ENCODE results near the gene CD2. TPM values are rescaled to one million over a fixed set of nuclear protein-coding genes. Genes with fewer than 3 reads are reported as not detected.

CD2 gene
- total and polyA plus RNA-seq, 2 of the 8 experiments (the other 6 are each of a cell fraction or from before 2014, with no cell fraction given) = not detected

- WGBS, 2 experiments (ENCODE audit: extremely low coverage in 1 of 2, insufficient coverage in 1 of 2, insufficient read length in 1 of 2, insufficient replicate concordance in 2 of 2, low coverage in 1 of 2, low lambda C conversion rate in 2 of 2, missing lambda C conversion rate in 1 of 2) = 89% methylated on average over 4 of the region's 4 CpGs; no CpG with 5 or more reads in 1 of the 2 experiments
- POLR2A ChIA-PET (ENCODE audit: partially characterized antibody) = interaction anchor here (1.1 kb wide), 1 partner anchor 20 kb away, joined by 3 read pairs; no protein-coding TSS in a partner anchor
- TF ChIP-seq NRF1 (IDR thresholded peaks at IDR 0.05; ENCODE audit: low read depth, low read length) (no peak), TBP (IDR thresholded peaks at IDR 0.05; ENCODE audit: low read depth, low read length) (no peak), PHF8 (conservative IDR thresholded peaks at IDR 0.05; ENCODE audit: low read depth, low read length) (no peak), POLR2AphosphoS5 (IDR thresholded peaks at IDR 0.05; ENCODE audit: low read depth, low read length) (no peak), SAP30 (IDR thresholded peaks at IDR 0.05; ENCODE audit: insufficient read depth, insufficient replicate concordance, low read length) (no peak), KDM4A (IDR thresholded peaks at IDR 0.05; ENCODE audit: low read depth, low read length, severe bottlenecking) (no peak), ZNF274 (IDR thresholded peaks at IDR 0.05; ENCODE audit: borderline replicate concordance, extremely low read depth, low read length) (no peak), SIX5 (IDR thresholded peaks at IDR 0.05; ENCODE audit: low read depth, low read length) (no peak), SIRT6 (IDR thresholded peaks at IDR 0.05; ENCODE audit: low read length) (no peak)
These were observed 11.7 kb downstream of the CD2 start for GRCh38 chr1:116765962-116766361.

More at GRCh38 chr1:116765962-116766361, 11.7 kb downstream of the CD2 start:
- no peaks in the 10 kb centered on the region for H3K23me2 ChIP-seq (ENCODE audit: low read depth, low read length)
- H3K27me3 ChIP-seq (replicated peaks in 1 of 4; ENCODE audit: control insufficient read depth in 3 of 4, extremely low read depth in 1 of 4, insufficient read depth in 3 of 4, low read length in 3 of 4) = no peaks in the 10 kb centered on the region
- H3K27ac ChIP-seq (ENCODE audit: low read depth, low read length) = no peak overlapping the region
- no peak overlapping the region for H2BK120ac ChIP-seq (replicated peaks; ENCODE audit: low read depth, low read length)
- H4K5ac ChIP-seq (ENCODE audit: insufficient read length, low read depth, low read length) = no peak overlapping the region
- H3K4me3 ChIP-seq (ENCODE audit: extremely low read depth in 1 of 4, insufficient read depth in 2 of 4, low read depth in 3 of 4, low read length in 4 of 4) = no peak overlapping the region
- H2AFZ ChIP-seq (ENCODE audit: low read length) = 0 out of 2 replicates have a peak overlapping the region, but pooled peaks have one; percentile 27
- no peaks in the 10 kb centered on the region for H3K9me3 ChIP-seq (ENCODE audit: insufficient read depth in 2 of 2, low read depth in 1 of 2, low read length in 1 of 2)
- DNase-seq (ENCODE audit: low read depth in 1 of 2, low spot score in 2 of 2) (no peak), FAIRE-seq (no peak)
- CTCF ChIA-PET (ENCODE audit: partially characterized antibody) = interaction anchor here (1.1 to 4.8 kb wide), 8 partner anchors 28 to 180 kb away, joined by 3 to 27 read pairs (median 6); no protein-coding TSS in a partner anchor
- no peaks in the 10 kb centered on the region for H3K36me3 ChIP-seq (ENCODE audit: control insufficient read depth in 2 of 4, insufficient read depth in 4 of 4, low read length in 3 of 4)
- no peak overlapping the region for H2AK5ac ChIP-seq (ENCODE audit: low read depth, low read length)
- no peaks in the 10 kb centered on the region for H3K4me1 ChIP-seq (replicated peaks in 1 of 4; ENCODE audit: control insufficient read depth in 3 of 4, insufficient read depth in 4 of 4, low read length in 3 of 4)
- no peak overlapping the region for H3K4ac ChIP-seq (replicated peaks; ENCODE audit: insufficient read length, low read depth, low read length)
- H4K8ac ChIP-seq (ENCODE audit: extremely low read depth, insufficient read depth, low read length) = no peak overlapping the region
- H4K20me1 ChIP-seq (replicated peaks in 1 of 2; ENCODE audit: control insufficient read depth in 1 of 2, insufficient read depth in 2 of 2, low read length in 2 of 2) = no peaks in the 10 kb centered on the region
- H3K14ac ChIP-seq (ENCODE audit: insufficient read length) = no peak overlapping the region
- H3K23ac ChIP-seq (ENCODE audit: insufficient read length) = no peak overlapping the region
- H3K56ac ChIP-seq (replicated peaks; ENCODE audit: insufficient read length, low read depth, low read length) = no peak overlapping the region
- no peak overlapping the region for H3K9ac ChIP-seq (replicated peaks in 1 of 4; ENCODE audit: extremely low read depth in 1 of 4, low read depth in 3 of 4, low read length in 3 of 4)
- no peak overlapping the region for H2BK20ac ChIP-seq (ENCODE audit: low read length)
- no peaks in the 10 kb centered on the region for H3K79me2 ChIP-seq (ENCODE audit: control insufficient read depth in 1 of 2, insufficient read depth in 2 of 2, low read length in 2 of 2)
- H4K91ac ChIP-seq (replicated peaks; ENCODE audit: insufficient read length, low read length) = no peak overlapping the region
- no peak overlapping the region for H3K4me2 ChIP-seq (ENCODE audit: insufficient read depth in 1 of 2, low read depth in 2 of 2, low read length in 2 of 2)
- no peak overlapping the region for H2BK12ac ChIP-seq (ENCODE audit: low read depth, low read length)
- no peak overlapping the region for H3K18ac ChIP-seq (ENCODE audit: extremely low read depth, low read length)
- no peak overlapping the region for H2BK5ac ChIP-seq (ENCODE audit: low read depth, low read length)
- H3K79me1 ChIP-seq (ENCODE audit: low read depth, low read length) = no peaks in the 10 kb centered on the region
- no peak overlapping the region for H2BK15ac ChIP-seq (ENCODE audit: low read length)

Data from H1 (cell line).